ENCODE measurements around the gene PDE4D.

DNA sequence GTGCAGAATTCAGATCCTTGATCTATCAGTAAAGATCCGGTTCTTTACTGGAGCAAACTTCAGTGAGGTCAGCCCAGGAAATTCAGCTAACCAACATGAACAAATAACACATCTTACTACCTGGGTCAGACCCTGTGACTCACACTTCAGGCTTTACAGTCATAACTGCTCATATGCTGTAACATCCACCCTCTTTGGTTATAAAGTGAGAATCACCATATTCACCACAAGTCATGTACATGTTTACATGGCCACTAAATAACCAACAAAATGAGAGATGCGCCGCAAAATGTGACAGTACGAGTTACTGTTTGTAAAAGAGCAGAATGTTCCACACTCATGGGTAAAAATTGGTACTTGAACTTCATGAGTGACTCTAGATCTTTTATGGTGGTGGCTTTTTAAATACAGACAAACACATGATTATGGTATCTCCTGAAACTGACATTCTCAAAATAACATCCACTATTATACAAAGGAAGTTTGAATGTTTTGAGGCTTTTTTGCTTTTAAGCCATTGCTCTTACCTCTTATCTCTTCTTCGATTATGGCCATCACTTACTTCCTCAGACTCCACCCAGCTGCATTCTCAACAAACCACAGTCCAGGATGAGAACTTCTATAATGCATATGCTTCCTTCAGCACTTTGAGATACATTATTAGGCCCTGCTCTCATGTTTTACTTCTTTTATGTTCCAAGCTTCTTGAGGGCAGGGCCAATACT, 794.1 kb downstream of the PDE4D start:
- no peak for TF ChIP-seq FOXM1 (IDR thresholded peaks at IDR 0.05; ENCODE audit: borderline replicate concordance)
- TF ChIP-seq FOXA1 (IDR thresholded peaks at IDR 0.05) = no peak
- TF ChIP-seq NFRKB (IDR thresholded peaks at IDR 0.05) = no peak
- TF ChIP-seq BHLHE40 (IDR thresholded peaks at IDR 0.05; ENCODE audit: borderline replicate concordance) = no peak
- no peak for TF ChIP-seq L3MBTL2 (conservative IDR thresholded peaks at IDR 0.05)
- no peak for TF ChIP-seq SUZ12 (IDR thresholded peaks at IDR 0.05)
- TF ChIP-seq CTBP1 (IDR thresholded peaks at IDR 0.05; ENCODE audit: borderline replicate concordance) = no peak
- TF ChIP-seq, protein P1, sequence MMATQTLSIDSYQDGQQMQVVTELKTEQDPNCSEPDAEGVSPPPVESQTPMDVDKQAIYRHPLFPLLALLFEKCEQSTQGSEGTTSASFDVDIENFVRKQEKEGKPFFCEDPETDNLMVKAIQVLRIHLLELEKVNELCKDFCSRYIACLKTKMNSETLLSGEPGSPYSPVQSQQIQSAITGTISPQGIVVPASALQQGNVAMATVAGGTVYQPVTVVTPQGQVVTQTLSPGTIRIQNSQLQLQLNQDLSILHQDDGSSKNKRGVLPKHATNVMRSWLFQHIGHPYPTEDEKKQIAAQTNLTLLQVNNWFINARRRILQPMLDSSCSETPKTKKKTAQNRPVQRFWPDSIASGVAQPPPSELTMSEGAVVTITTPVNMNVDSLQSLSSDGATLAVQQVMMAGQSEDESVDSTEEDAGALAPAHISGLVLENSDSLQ (IDR thresholded peaks at IDR 0.05) = no peak

All from HEK293T (cell line).